ENCODE data around the gene SOX8. TPM values are rescaled to one million over a fixed set of nuclear protein-coding genes. Genes with fewer than 3 reads are reported as not detected.

Gene SOX8
- total RNA-seq, 1 experiment from 2014 or later: 1.4 TPM

GRCh38 chr16:1026057-1026783 lies 44.6 kb downstream of the SOX8 start:
- Histone ChIP-seq H3K36me3 (ENCODE audit: insufficient read depth, low read length, poor library complexity, severe bottlenecking) (no peaks in the 10 kb centered on the region), H3K9me3 (ENCODE audit: low read depth, low read length, poor library complexity, severe bottlenecking) (no peaks in the 10 kb centered on the region), H3K4me1 (ENCODE audit: insufficient read depth, low read length, poor library complexity, severe bottlenecking) (peaks cover 10% of the 10 kb centered on the region), H3K27ac (ENCODE audit: low read depth, low read length, poor library complexity, severe bottlenecking) (no peak overlapping the region), H3K4me3 (ENCODE audit: low read depth, low read length, poor library complexity, severe bottlenecking) (no peak overlapping the region), H3K27me3 (replicated peaks; ENCODE audit: insufficient read depth, low read depth, low read length, poor library complexity) (no peaks in the 10 kb centered on the region)
- DNase-seq (ENCODE audit: low spot score): no peak
- ChIA-PET CTCF (no interaction called here), POLR2A (ENCODE audit: low non-redundant PET) (no interaction called here)
- intact Hi-C loops (cut with micrococcal nuclease; ENCODE audit: unreplicated experiment): no loop called here
- BruUV-seq (replicated peaks): no TSS peak
- TF ChIP-seq EZH2 (IDR thresholded peaks at IDR 0.05; ENCODE audit: borderline replicate concordance, low read depth, low read length, poor library complexity, severe bottlenecking) (no peak), CTCF (conservative IDR thresholded peaks at IDR 0.05; ENCODE audit: low read depth, low read length) (no peak)

GRCh38 chr16:1026784-1027500 lies 45.4 kb downstream of the SOX8 start:
- POLR2A ChIA-PET (ENCODE audit: low non-redundant PET): no interaction called here
- Histone ChIP-seq H3K9me3 (ENCODE audit: low read depth, low read length, poor library complexity, severe bottlenecking) (no peaks in the 10 kb centered on the region), H3K27ac (ENCODE audit: low read depth, low read length, poor library complexity, severe bottlenecking) (no peak overlapping the region), H3K36me3 (ENCODE audit: insufficient read depth, low read length, poor library complexity, severe bottlenecking) (no peaks in the 10 kb centered on the region), H3K4me1 (ENCODE audit: insufficient read depth, low read length, poor library complexity, severe bottlenecking) (peaks cover 7% of the 10 kb centered on the region), H3K4me3 (ENCODE audit: low read depth, low read length, poor library complexity, severe bottlenecking) (no peak overlapping the region), H3K27me3 (replicated peaks; ENCODE audit: insufficient read depth, low read depth, low read length, poor library complexity) (no peaks in the 10 kb centered on the region)
- DNase-seq (ENCODE audit: low spot score): no peak
- no peak for TF ChIP-seq CTCF (conservative IDR thresholded peaks at IDR 0.05; ENCODE audit: low read depth, low read length)
- no peak for TF ChIP-seq EZH2 (IDR thresholded peaks at IDR 0.05; ENCODE audit: borderline replicate concordance, low read depth, low read length, poor library complexity, severe bottlenecking)
- CTCF ChIA-PET: no interaction called here
- no TSS peak for BruUV-seq (replicated peaks)
- intact Hi-C loops (cut with micrococcal nuclease; ENCODE audit: unreplicated experiment): no loop called here

- Histone ChIP-seq H3K9me3 (ENCODE audit: low read depth, low read length, poor library complexity, severe bottlenecking) (no peaks in the 10 kb centered on the region), H3K36me3 (ENCODE audit: insufficient read depth, low read length, poor library complexity, severe bottlenecking) (no peaks in the 10 kb centered on the region), H3K27me3 (replicated peaks; ENCODE audit: insufficient read depth, low read depth, low read length, poor library complexity) (no peaks in the 10 kb centered on the region), H3K27ac (ENCODE audit: low read depth, low read length, poor library complexity, severe bottlenecking) (no peak overlapping the region), H3K4me3 (ENCODE audit: low read depth, low read length, poor library complexity, severe bottlenecking) (no peak overlapping the region), H3K4me1 (ENCODE audit: insufficient read depth, low read length, poor library complexity, severe bottlenecking) (peaks cover 2% of the 10 kb centered on the region)
- no peak for DNase-seq (ENCODE audit: low spot score)
- no TSS peak for BruUV-seq (replicated peaks)
- TF ChIP-seq CTCF (conservative IDR thresholded peaks at IDR 0.05; ENCODE audit: low read depth, low read length) (no peak), EZH2 (IDR thresholded peaks at IDR 0.05; ENCODE audit: borderline replicate concordance, low read depth, low read length, poor library complexity, severe bottlenecking) (no peak)
- ChIA-PET POLR2A (ENCODE audit: low non-redundant PET) (no interaction called here), CTCF (no interaction called here)
- intact Hi-C loops (cut with micrococcal nuclease; ENCODE audit: unreplicated experiment): no loop called here
These were observed 45.9 kb downstream of the SOX8 start for GRCh38 chr16:1027501-1027815.
